Spleen (tissue), 11 donors: ENCODE results near the gene AURKAIP1. TPM values are rescaled to one million over a fixed set of nuclear protein-coding genes. Genes with fewer than 3 reads are reported as not detected.

Experiments
- DNase-seq: peaks from one replicate; pipeline ENCODE4 v3.0.0-alpha.2; 2020
- H3K27ac ChIP-seq, 8 donors: fragments of 200-600 bp; sonication (generic) in 7 of 8; 1 replicate in 4 of 8; 2 replicates in 4 of 8; pipeline versions ENCODE4 v1.5.0 to v1.8.0; 2016 to 2021; ENCODE audit warnings: inconsistent platforms in 4 of 8, mild to moderate bottlenecking in 4 of 8, moderate library complexity in 1 of 8
- H3K27me3 ChIP-seq, 7 donors: fragments of 200-600 bp; sonication (generic) in 6 of 7; replicated peaks in 1 of 7; 1 replicate in 4 of 7; 2 replicates in 3 of 7; pipeline versions ENCODE4 v1.5.0 to v1.8.0; 2016 to 2021; ENCODE audit warnings: inconsistent platforms in 3 of 7, mild to moderate bottlenecking in 1 of 7
- H3K36me3 ChIP-seq, 6 donors: fragments of 200-600 bp; sonication (generic) in 5 of 6; 1 replicate in 4 of 6; 2 replicates in 2 of 6; pipeline versions ENCODE4 v1.5.0 to v1.8.0; 2016 to 2021; ENCODE audit warnings: inconsistent platforms in 2 of 6
- H3K4me1 ChIP-seq, 6 donors: fragments of 200-600 bp; sonication (generic) in 5 of 6; 1 replicate in 3 of 6; 2 replicates in 3 of 6; pipeline versions ENCODE4 v1.5.0 to v1.8.0; 2016 to 2021; ENCODE audit warnings: inconsistent platforms in 3 of 6
- H3K4me3 ChIP-seq, 8 donors: fragments of 200-600 bp; sonication (generic) in 7 of 8; 1 replicate in 4 of 8; 2 replicates in 4 of 8; pipeline versions ENCODE4 v1.5.0 to v1.8.0; 2016 to 2021; ENCODE audit warnings: inconsistent platforms in 4 of 8, mild to moderate bottlenecking in 4 of 8, moderate library complexity in 2 of 8
- H3K9me3 ChIP-seq, 8 donors: fragments of 200-600 bp; sonication (generic) in 7 of 8; 1 replicate in 4 of 8; 2 replicates in 4 of 8; pipeline versions ENCODE4 v1.5.0 to v1.8.0; 2016 to 2021; ENCODE audit warnings: inconsistent platforms in 4 of 8
- POLR2A ChIP-seq, 3 donors: fragments of 450-650 bp; IDR thresholded peaks; one replicate each; pipeline ENCODE4 v1.5.1; 2017; ENCODE audit warnings: antibody characterized with exemption in 3 of 3, mild to moderate bottlenecking in 1 of 3
- POLR2AphosphoS5 ChIP-seq, 3 donors: sonication (generic); formaldehyde crosslinking; IDR thresholded peaks; one replicate each; pipeline ENCODE4 v1.5.1; 2017; ENCODE audit warnings: antibody characterized with exemption in 3 of 3
- WGBS, 5 donors: extraction: QIAGEN DNeasy Blood & Tissue Kit in 3 of 5; methylation state at CpG; one replicate each; pipeline versions ENCODE4 v1.1.5 to v1.1.7; 2013 to 2018; 5-methylcytosine and 5-hydroxymethylcytosine counted together
- intact Hi-C: fragments of 100-400 bp; cut with DNase I; formaldehyde crosslinking; loops from one replicate; pipeline ENCODE4 v1.15.0; 2023; ENCODE audit warnings: low total_unique reads
- polyA plus RNA-seq, 3 donors: library from polyadenylated mRNA; stranded (reverse); fragments of 200-250 nt; gene quantifications; one replicate each; pipeline ENCODE4 v1.2.1, GENCODE V29; 2013
- total RNA-seq, 7 donors: library from RNA; depleted of rRNA in 3 of 7; stranded (reverse); fragments of >200 nt in 3 of 7; fragmentation: NEBNext Ultra II Directional in 4 of 7; extraction: Animal tissue kit (Norgen Biotek cat#: 25700) in 4 of 7; gene quantifications; one replicate each; pipeline versions ENCODE4 v1.1.0 to v1.2.1, GENCODE V29; 2016 to 2021
- TF ChIP-seq, protein P1 (sequence below), 11 experiments: fragments of 200-600 bp in 7 of 11; fragments of 450-650 bp in 4 of 11; sonication (generic) in 4 of 11; IDR thresholded peaks in 8 of 11; conservative IDR thresholded peaks in 3 of 11; 1 replicate in 7 of 11; 2 replicates in 4 of 11; pipeline versions ENCODE4 v1.4.0 to v1.8.0; 2016 to 2021; ENCODE audit warnings: antibody characterized with exemption in 11 of 11, inconsistent platforms in 4 of 11, mild to moderate bottlenecking in 1 of 11
- donor health status: healthy with polysubstance abuse.
- donor health status: DM: no; HTN: no; CAD: no; lungs with moderate emphysema.
- donor health status: DM: no; HTN: no; CAD: no.
- donor health status: Bipolar disorder and iron deficiency.
- donor health status: healthy.
- donor health status: DM: no; HTN: no; CAD: no.
- donor health status: DM: yes; HTN: yes; CAD: no.

The AURKAIP1 gene
- total and polyA plus RNA-seq, 10 donors = 61.3 to 174 (median 80.0) TPM

DNA sequence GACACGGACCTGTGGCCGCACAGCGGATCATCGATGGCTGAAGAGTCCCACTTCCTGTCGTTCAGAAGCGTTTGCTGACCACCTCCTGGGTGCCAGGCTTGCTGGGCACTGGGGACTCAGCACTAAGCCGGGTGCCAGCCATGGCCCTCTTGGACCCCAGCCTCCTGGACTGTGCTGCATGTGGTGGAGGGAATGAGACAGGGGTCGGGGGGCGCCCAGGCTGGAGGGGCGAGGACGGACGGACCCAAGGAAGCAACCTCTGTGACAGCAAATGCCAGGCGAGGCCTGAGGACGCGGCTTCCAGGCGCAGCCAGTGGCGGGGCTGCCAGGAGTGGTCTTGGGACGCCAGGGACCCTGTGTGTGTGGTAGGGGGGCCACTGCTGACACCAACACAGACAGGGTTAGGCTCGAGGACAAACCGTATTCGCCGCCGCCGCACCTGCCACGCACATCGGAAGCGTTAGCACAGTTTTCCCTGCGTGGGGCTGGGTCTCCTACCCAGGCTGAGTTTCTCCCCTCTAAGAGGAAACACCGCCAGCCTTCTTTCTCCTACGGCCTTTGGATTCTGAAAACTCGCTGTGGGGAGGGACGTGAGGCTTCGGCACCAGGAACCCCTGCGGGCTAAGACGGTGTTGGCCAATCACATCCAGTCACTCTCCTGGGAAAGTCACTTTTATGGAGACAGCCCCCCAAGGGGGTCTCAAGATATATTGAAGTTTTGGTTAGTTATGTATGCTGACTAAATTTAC lies 13.6 kb downstream of the AURKAIP1 start:
- TF ChIP-seq POLR2A (IDR thresholded peaks at IDR 0.05) (no peak), POLR2AphosphoS5 (IDR thresholded peaks at IDR 0.05) (no peak)
- TF ChIP-seq, protein P1, sequence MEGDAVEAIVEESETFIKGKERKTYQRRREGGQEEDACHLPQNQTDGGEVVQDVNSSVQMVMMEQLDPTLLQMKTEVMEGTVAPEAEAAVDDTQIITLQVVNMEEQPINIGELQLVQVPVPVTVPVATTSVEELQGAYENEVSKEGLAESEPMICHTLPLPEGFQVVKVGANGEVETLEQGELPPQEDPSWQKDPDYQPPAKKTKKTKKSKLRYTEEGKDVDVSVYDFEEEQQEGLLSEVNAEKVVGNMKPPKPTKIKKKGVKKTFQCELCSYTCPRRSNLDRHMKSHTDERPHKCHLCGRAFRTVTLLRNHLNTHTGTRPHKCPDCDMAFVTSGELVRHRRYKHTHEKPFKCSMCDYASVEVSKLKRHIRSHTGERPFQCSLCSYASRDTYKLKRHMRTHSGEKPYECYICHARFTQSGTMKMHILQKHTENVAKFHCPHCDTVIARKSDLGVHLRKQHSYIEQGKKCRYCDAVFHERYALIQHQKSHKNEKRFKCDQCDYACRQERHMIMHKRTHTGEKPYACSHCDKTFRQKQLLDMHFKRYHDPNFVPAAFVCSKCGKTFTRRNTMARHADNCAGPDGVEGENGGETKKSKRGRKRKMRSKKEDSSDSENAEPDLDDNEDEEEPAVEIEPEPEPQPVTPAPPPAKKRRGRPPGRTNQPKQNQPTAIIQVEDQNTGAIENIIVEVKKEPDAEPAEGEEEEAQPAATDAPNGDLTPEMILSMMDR (IDR thresholded peaks at IDR 0.05 in 8 of 11, conservative IDR thresholded peaks at IDR 0.05 in 3 of 11) = no peak
- Histone ChIP-seq H3K4me1 (peaks cover 0 to 51% (median 15%) of the 10 kb centered on the region in 6 donors), H3K27ac (peak overlapping the region in 5 of 8 donors; percentile 20 to 62 (median 46)), H3K4me3 (no peak overlapping the region), H3K9me3 (no peaks in the 10 kb centered on the region), H3K27me3 (peaks cover 0 to 58% (median 33%) of the 10 kb centered on the region in 7 donors), H3K36me3 (no peaks in the 10 kb centered on the region)
- DNase-seq = peak; percentile 69
- intact Hi-C loops = no loop called here
- 65 to 75% (median 71%) methylated on average over 33 to 35 of the region's 35 CpGs for WGBS, 5 donors

DNA sequence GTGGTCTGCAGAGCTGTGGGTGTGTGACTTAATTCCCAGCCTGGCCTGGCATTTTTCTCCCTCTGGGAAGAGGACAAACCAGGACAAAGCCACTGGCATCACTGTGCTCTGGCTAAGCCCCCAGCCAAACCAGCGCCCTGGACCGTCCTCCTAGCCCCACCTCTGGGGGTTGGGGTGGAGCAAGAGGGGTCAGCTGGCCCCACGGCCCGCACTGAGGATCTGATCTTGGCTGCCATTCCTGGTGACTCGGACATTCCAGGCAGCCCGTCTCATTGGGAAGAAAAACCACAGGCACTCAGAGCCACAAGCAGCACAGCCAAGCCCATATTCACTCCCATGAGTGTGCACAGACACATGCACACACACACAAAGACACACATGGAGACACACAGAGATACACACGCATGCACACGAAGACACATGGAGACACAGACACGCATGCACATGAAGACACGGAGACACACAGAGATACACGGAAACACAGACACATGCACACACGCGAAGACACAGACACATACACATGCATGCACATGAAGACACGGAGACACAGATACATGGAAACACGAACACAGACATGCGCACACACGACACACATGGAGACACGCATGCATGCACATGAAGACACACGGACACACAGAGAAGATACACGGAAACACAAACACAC lies 14.4 kb downstream of the AURKAIP1 start:
- TF ChIP-seq POLR2AphosphoS5 (IDR thresholded peaks at IDR 0.05) = peak in 2 of 3 donors; percentile 44 to 65
- TF ChIP-seq POLR2A (IDR thresholded peaks at IDR 0.05) = no peak
- intact Hi-C loops = no loop called here
- H3K27ac ChIP-seq = peak overlapping the region in 6 of 8 donors; percentile 20 to 83 (median 76)
- peaks cover 0 to 65% (median 35%) of the 10 kb centered on the region in 7 donors for H3K27me3 ChIP-seq
- DNase-seq = peak; percentile 69
- 77 to 81% (median 78%) methylated on average over 18 to 20 of the region's 20 CpGs for WGBS, 5 donors
- H3K36me3 ChIP-seq = no peaks in the 10 kb centered on the region
- no peaks in the 10 kb centered on the region for H3K9me3 ChIP-seq
- H3K4me1 ChIP-seq = peaks cover 0 to 59% (median 15%) of the 10 kb centered on the region in 6 donors
- H3K4me3 ChIP-seq = no peak overlapping the region

DNA sequence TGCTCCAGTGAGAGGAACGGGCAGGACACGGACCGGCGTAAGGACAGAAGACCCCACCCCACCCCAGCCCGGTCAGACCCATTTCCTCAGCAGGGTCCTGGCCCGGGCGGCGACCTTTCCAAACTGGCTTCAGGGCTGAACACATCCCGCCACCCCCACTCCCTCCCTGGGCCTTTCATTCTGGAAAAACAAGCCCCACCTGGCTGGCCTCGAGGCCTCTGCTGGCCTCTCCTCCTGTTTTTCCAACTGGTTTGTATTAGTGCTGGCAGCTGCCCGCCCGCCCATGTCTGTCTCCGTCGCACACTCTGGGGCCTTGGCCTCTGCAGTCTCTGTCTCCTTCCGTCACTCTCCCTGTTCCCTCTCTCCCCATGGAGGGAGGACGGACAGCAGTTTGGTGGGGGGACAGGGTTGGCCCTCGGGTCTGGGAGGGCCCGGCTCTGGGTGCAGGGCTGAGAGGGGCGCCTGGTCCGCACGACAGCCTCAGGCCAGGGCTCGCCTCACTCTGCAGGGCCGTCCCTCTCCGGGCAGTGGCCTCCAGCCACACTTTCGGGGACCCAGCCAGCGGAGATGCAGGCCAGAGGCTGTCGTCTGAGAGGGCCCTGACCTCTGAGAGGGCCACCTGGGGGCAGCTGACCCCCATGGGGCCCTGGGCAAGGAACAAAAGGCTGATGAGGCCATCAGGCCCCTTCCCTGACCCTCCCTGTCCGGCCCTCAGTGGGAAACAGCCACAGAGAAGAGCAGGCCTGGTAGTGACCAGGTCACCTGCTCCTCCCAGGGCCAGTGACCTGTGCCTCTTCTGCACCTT lies 15.1 kb downstream of the AURKAIP1 start:
- 65 to 74% (median 68%) methylated on average over 25 to 28 of the region's 28 CpGs for WGBS, 5 donors
- peak; percentile 68 for DNase-seq
- intact Hi-C loops = no loop called here
- TF ChIP-seq, protein P1 (IDR thresholded peaks at IDR 0.05 in 8 of 11, conservative IDR thresholded peaks at IDR 0.05 in 3 of 11) = no peak
- no peak for TF ChIP-seq POLR2A (IDR thresholded peaks at IDR 0.05)
- no peak for TF ChIP-seq POLR2AphosphoS5 (IDR thresholded peaks at IDR 0.05)
- Histone ChIP-seq H3K27ac (peak overlapping the region in 6 of 8 donors; percentile 7 to 83 (median 76)), H3K4me1 (peaks cover 0 to 66% (median 23%) of the 10 kb centered on the region in 6 donors), H3K27me3 (peaks cover 0 to 73% (median 43%) of the 10 kb centered on the region in 7 donors), H3K4me3 (no peak overlapping the region), H3K36me3 (peaks cover 0 to 4% (median 0%) of the 10 kb centered on the region in 6 donors), H3K9me3 (no peaks in the 10 kb centered on the region)

DNA sequence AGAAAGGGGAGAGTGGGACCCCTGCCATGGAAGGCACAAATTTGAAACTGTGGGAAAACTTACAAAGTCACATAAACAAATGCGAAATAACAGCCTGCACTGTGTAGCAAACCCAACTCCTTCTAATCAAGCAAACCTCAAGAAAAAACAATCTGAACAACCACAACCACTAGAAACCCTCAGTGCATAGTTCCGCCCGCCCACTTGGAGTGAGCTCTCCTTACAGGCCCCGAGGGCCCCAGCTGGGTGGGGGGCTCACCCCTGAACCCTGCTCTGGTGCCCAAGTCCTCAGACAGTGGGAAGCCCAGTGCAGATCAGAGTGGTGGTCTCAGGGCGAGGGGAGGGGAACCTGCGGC lies 15.7 kb downstream of the AURKAIP1 start:
- no peak for TF ChIP-seq POLR2AphosphoS5 (IDR thresholded peaks at IDR 0.05)
- no peak for TF ChIP-seq POLR2A (IDR thresholded peaks at IDR 0.05)
- TF ChIP-seq, protein P1 (IDR thresholded peaks at IDR 0.05 in 8 of 11, conservative IDR thresholded peaks at IDR 0.05 in 3 of 11) = no peak
- peak overlapping the region in 5 of 8 donors; percentile 7 to 83 (median 80) for H3K27ac ChIP-seq

More for the DNA sequence above, 15.7 kb downstream of the AURKAIP1 start:
- peak; percentile 62 for DNase-seq
- Histone ChIP-seq H3K4me1 (peaks cover 0 to 72% (median 28%) of the 10 kb centered on the region in 6 donors), H3K36me3 (peaks cover 0 to 9% (median 0%) of the 10 kb centered on the region in 6 donors), H3K4me3 (no peak overlapping the region), H3K27me3 (peaks cover 0 to 79% (median 48%) of the 10 kb centered on the region in 7 donors), H3K9me3 (no peaks in the 10 kb centered on the region)
- intact Hi-C loops = no loop called here
- WGBS, 5 donors = 53 to 72% (median 64%) methylated on average over 6 of the region's 6 CpGs
